ENCODE results near the gene CTDP1. TPM values are rescaled to one million over a fixed set of nuclear protein-coding genes. Genes with fewer than 3 reads are reported as not detected.

Gene CTDP1
- total RNA-seq, 1 experiment from 2014 or later = 20.3 TPM

GRCh38 chr18:79697976-79698375 is 18.4 kb downstream of the CTDP1 start:
- DNase-seq (ENCODE audit: unreplicated experiment) = no peak
- POLR2A ChIA-PET = interaction anchor here (1.0 kb wide), 1 partner anchor 17 kb away, joined by 4 read pairs; no protein-coding TSS in a partner anchor
- CTCF ChIA-PET = no interaction called here
- intact Hi-C loops (cut with micrococcal nuclease) = no loop called here
- no TSS peak for BruUV-seq (replicated peaks)
- Mint-ChIP-seq H3K9me3 (ENCODE audit: unreplicated experiment) (no peaks in the 10 kb centered on the region), H3K4me3 (ENCODE audit: unreplicated experiment) (no peak overlapping the region), H3K4me1 (ENCODE audit: insufficient read depth, unreplicated experiment) (no peaks in the 10 kb centered on the region), H3K36me3 (ENCODE audit: insufficient read depth, unreplicated experiment) (peaks cover 39% of the 10 kb centered on the region), H3K27ac (ENCODE audit: low read depth, unreplicated experiment) (no peak overlapping the region), H3K27me3 (ENCODE audit: insufficient read depth, unreplicated experiment) (no peaks in the 10 kb centered on the region)
- TF ChIP-seq CTCF (IDR thresholded peaks at IDR 0.05; ENCODE audit: unreplicated experiment) = no peak

GRCh38 chr18:79698668-79699335 is 19.2 kb downstream of the CTDP1 start:
- POLR2A ChIA-PET = no interaction called here

GRCh38 chr18:79699653-79700052 is 20.1 kb downstream of the CTDP1 start:
- Mint-ChIP-seq H3K9me3 (ENCODE audit: unreplicated experiment) (no peaks in the 10 kb centered on the region), H3K4me3 (ENCODE audit: unreplicated experiment) (no peak overlapping the region), H3K27ac (ENCODE audit: low read depth, unreplicated experiment) (no peak overlapping the region), H3K4me1 (ENCODE audit: insufficient read depth, unreplicated experiment) (no peaks in the 10 kb centered on the region), H3K27me3 (ENCODE audit: insufficient read depth, unreplicated experiment) (no peaks in the 10 kb centered on the region), H3K36me3 (ENCODE audit: insufficient read depth, unreplicated experiment) (peaks cover 46% of the 10 kb centered on the region)
- ChIA-PET CTCF (interaction anchor here (0.9 kb wide), 2 partner anchors 11 to 19 kb away, joined by 3 read pairs; no protein-coding TSS in a partner anchor), POLR2A (no interaction called here)
- no TSS peak for BruUV-seq (replicated peaks)
- no peak for TF ChIP-seq CTCF (IDR thresholded peaks at IDR 0.05; ENCODE audit: unreplicated experiment)
- intact Hi-C loops (cut with micrococcal nuclease) = no loop called here
- no peak for DNase-seq (ENCODE audit: unreplicated experiment)

More at GRCh38 chr18:79698668-79699335, 19.2 kb downstream of the CTDP1 start:
- no peak for DNase-seq (ENCODE audit: unreplicated experiment)
- no peak for TF ChIP-seq CTCF (IDR thresholded peaks at IDR 0.05; ENCODE audit: unreplicated experiment)
- CTCF ChIA-PET = interaction anchor here (1.0 kb wide), 1 partner anchor 15 kb away, joined by 3 read pairs; no protein-coding TSS in a partner anchor
- H3K4me3 Mint-ChIP-seq (ENCODE audit: unreplicated experiment) = no peak overlapping the region
- intact Hi-C loops (cut with micrococcal nuclease) = no loop called here
- H3K27ac Mint-ChIP-seq (ENCODE audit: low read depth, unreplicated experiment) = no peak overlapping the region
- peaks cover 45% of the 10 kb centered on the region for H3K36me3 Mint-ChIP-seq (ENCODE audit: insufficient read depth, unreplicated experiment)
- no TSS peak for BruUV-seq (replicated peaks)
- H3K4me1 Mint-ChIP-seq (ENCODE audit: insufficient read depth, unreplicated experiment) = no peaks in the 10 kb centered on the region
- H3K9me3 Mint-ChIP-seq (ENCODE audit: unreplicated experiment) = no peaks in the 10 kb centered on the region
- no peaks in the 10 kb centered on the region for H3K27me3 Mint-ChIP-seq (ENCODE audit: insufficient read depth, unreplicated experiment)

GRCh38 chr18:79702906-79703305 is 23.3 kb downstream of the CTDP1 start:
- CTCF ChIA-PET = interaction anchor here (0.5 to 1.0 kb wide), 2 partner anchors 35 to 476 kb away, joined by 3 read pairs; no protein-coding TSS in a partner anchor
- BruUV-seq (replicated peaks) = no TSS peak
- no peak overlapping the region for H3K4me3 Mint-ChIP-seq (ENCODE audit: unreplicated experiment)

More at GRCh38 chr18:79702906-79703305, 23.3 kb downstream of the CTDP1 start:
- no peaks in the 10 kb centered on the region for H3K27me3 Mint-ChIP-seq (ENCODE audit: insufficient read depth, unreplicated experiment)
- no peak for DNase-seq (ENCODE audit: unreplicated experiment)
- H3K36me3 Mint-ChIP-seq (ENCODE audit: insufficient read depth, unreplicated experiment) = peaks cover 49% of the 10 kb centered on the region
- no peak for TF ChIP-seq CTCF (IDR thresholded peaks at IDR 0.05; ENCODE audit: unreplicated experiment)
- POLR2A ChIA-PET = no interaction called here
- H3K9me3 Mint-ChIP-seq (ENCODE audit: unreplicated experiment) = no peaks in the 10 kb centered on the region
- intact Hi-C loops (cut with micrococcal nuclease) = no loop called here
- no peak overlapping the region for H3K27ac Mint-ChIP-seq (ENCODE audit: low read depth, unreplicated experiment)
- no peaks in the 10 kb centered on the region for H3K4me1 Mint-ChIP-seq (ENCODE audit: insufficient read depth, unreplicated experiment)
